Thyroid gland (tissue), 4 donors: Measurements from ENCODE around the gene RBM15B.

Experiments
- POLR2A ChIP-seq, 2 donors: fragments of 450-650 bp; IDR thresholded peaks; one replicate each; pipeline ENCODE4 v1.6.1; 2017; ENCODE audit warnings: antibody characterized with exemption in 2 of 2, mild to moderate bottlenecking in 2 of 2, moderate library complexity in 1 of 2
- TF ChIP-seq, protein P1 (sequence below), 6 experiments: fragments of 200-600 bp in 3 of 6; fragments of 450-650 bp in 3 of 6; sonication (generic) in 3 of 6; IDR thresholded peaks; one replicate each; pipeline ENCODE4 v1.5.1; 2016 to 2019; ENCODE audit warnings: antibody characterized with exemption in 6 of 6, mild to moderate bottlenecking in 2 of 6, inconsistent platforms in 1 of 6, moderate library complexity in 1 of 6

DNA sequence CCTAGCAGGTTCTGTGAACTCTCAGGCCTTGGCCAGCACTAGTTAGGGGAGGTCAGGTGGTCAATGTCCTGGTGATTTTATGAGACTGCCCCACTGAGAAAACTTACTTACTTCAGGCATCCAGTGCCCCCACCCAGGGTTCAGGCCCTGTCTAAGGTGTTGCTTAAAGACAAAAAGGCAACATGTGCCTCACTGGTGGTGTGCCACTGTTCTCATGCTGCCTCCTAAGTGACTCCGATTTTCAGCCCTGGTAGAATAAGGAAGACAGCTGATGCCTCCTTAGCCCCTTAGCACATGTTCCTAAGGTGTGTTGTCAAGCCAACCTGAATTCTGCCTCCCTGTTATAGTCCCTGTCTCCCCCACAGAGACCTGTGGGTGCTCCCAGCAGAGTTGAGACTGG is 5.3 kb downstream of the RBM15B start:
- TF ChIP-seq POLR2A (IDR thresholded peaks at IDR 0.05) = no peak
- TF ChIP-seq, protein P1, sequence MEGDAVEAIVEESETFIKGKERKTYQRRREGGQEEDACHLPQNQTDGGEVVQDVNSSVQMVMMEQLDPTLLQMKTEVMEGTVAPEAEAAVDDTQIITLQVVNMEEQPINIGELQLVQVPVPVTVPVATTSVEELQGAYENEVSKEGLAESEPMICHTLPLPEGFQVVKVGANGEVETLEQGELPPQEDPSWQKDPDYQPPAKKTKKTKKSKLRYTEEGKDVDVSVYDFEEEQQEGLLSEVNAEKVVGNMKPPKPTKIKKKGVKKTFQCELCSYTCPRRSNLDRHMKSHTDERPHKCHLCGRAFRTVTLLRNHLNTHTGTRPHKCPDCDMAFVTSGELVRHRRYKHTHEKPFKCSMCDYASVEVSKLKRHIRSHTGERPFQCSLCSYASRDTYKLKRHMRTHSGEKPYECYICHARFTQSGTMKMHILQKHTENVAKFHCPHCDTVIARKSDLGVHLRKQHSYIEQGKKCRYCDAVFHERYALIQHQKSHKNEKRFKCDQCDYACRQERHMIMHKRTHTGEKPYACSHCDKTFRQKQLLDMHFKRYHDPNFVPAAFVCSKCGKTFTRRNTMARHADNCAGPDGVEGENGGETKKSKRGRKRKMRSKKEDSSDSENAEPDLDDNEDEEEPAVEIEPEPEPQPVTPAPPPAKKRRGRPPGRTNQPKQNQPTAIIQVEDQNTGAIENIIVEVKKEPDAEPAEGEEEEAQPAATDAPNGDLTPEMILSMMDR (IDR thresholded peaks at IDR 0.05) = no peak
